ENCODE results near the gene CIT.

GRCh38 chr12:119720349-119720748 lies 156.8 kb downstream of the CIT start:
- TF ChIP-seq, protein P1, sequence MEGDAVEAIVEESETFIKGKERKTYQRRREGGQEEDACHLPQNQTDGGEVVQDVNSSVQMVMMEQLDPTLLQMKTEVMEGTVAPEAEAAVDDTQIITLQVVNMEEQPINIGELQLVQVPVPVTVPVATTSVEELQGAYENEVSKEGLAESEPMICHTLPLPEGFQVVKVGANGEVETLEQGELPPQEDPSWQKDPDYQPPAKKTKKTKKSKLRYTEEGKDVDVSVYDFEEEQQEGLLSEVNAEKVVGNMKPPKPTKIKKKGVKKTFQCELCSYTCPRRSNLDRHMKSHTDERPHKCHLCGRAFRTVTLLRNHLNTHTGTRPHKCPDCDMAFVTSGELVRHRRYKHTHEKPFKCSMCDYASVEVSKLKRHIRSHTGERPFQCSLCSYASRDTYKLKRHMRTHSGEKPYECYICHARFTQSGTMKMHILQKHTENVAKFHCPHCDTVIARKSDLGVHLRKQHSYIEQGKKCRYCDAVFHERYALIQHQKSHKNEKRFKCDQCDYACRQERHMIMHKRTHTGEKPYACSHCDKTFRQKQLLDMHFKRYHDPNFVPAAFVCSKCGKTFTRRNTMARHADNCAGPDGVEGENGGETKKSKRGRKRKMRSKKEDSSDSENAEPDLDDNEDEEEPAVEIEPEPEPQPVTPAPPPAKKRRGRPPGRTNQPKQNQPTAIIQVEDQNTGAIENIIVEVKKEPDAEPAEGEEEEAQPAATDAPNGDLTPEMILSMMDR (conservative IDR thresholded peaks at IDR 0.05 in 1 of 2, IDR thresholded peaks at IDR 0.05 in 1 of 2; ENCODE audit: low read depth in 1 of 2, low read length in 2 of 2), result no peak
- no peak for TF ChIP-seq EZH2 (IDR thresholded peaks at IDR 0.05; ENCODE audit: low read length, missing control alignments)

Data from fibroblast of lung (primary cell).